ENCODE results near the gene PPM1A.

DNA sequence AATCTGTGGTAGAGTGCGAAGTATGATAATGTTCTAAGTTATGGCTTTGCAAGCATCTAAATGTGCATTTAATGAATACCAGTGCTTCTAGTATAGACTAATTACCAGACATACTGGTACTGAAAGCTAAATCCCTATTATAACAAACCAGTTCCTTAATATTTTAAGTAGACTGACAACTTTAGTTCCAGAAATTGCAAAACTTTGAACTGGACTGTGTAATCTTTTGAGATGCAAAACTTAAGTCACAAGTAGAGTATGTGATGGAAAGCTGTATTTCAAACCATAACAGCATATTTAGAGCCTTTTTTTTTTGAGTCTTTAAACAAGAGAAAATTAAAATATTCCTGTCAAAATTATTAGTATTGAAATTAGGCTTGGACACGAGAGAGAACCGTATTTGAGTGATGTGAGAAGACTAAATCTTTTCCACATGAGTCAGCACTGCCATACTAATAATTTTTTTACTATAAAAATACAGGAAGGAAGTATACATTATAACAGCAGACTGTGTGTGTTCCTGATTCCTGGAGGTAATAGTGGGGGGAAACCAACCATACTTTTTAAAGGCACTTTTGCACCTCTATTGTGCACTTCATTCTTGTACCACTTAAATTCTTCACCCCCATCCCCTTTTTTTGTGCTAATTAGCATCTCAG, 45.5 kb downstream of the PPM1A start:
- TF ChIP-seq, protein P1, sequence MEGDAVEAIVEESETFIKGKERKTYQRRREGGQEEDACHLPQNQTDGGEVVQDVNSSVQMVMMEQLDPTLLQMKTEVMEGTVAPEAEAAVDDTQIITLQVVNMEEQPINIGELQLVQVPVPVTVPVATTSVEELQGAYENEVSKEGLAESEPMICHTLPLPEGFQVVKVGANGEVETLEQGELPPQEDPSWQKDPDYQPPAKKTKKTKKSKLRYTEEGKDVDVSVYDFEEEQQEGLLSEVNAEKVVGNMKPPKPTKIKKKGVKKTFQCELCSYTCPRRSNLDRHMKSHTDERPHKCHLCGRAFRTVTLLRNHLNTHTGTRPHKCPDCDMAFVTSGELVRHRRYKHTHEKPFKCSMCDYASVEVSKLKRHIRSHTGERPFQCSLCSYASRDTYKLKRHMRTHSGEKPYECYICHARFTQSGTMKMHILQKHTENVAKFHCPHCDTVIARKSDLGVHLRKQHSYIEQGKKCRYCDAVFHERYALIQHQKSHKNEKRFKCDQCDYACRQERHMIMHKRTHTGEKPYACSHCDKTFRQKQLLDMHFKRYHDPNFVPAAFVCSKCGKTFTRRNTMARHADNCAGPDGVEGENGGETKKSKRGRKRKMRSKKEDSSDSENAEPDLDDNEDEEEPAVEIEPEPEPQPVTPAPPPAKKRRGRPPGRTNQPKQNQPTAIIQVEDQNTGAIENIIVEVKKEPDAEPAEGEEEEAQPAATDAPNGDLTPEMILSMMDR (IDR thresholded peaks at IDR 0.05): no peak
- no peak for TF ChIP-seq SMC3 (IDR thresholded peaks at IDR 0.05)
- TF ChIP-seq EP300 (IDR thresholded peaks at IDR 0.05): no peak
- TF ChIP-seq JUNB (IDR thresholded peaks at IDR 0.05): no peak
- TF ChIP-seq CEBPB (IDR thresholded peaks at IDR 0.05): no peak
- no peak for TF ChIP-seq TP53 (CRISPR knock-in tag; IDR thresholded peaks at IDR 0.05)
- TF ChIP-seq POLR2AphosphoS2 (conservative IDR thresholded peaks at IDR 0.05; ENCODE audit: low read length): no peak
- TF ChIP-seq RCOR1 (IDR thresholded peaks at IDR 0.05; ENCODE audit: low read depth, low read length): no peak
- TF ChIP-seq MAZ (IDR thresholded peaks at IDR 0.05; ENCODE audit: borderline replicate concordance, low read depth, low read length): no peak

Measured in A549 (cell line).